NCI-H82 (cell line): ENCODE results near the gene C2CD3.
A peak's percentile ranks its signal among the peaks of the same experiment; 100 is the strongest.
"Not testable (repeated sequence)": the region's sequence is repeated elsewhere in the genome, so short reads cannot be mapped to it uniquely, and the experiment has no call there.

Source experiments
- DNase-seq: peaks from one replicate; lab custom pipeline; 2025; lab: John Stamatoyannopoulos, UW

Gene C2CD3

GRCh38 chr11:74002832-74003231 lies 168.0 kb downstream of the C2CD3 start:
- DNase-seq = no peak

GRCh38 chr11:74001822-74002286 lies 168.9 kb downstream of the C2CD3 start:
- DNase-seq = no peak

GRCh38 chr11:74000307-74001133 lies 170.3 kb downstream of the C2CD3 start:
- no peak for DNase-seq

- no peak for DNase-seq
Measured at GRCh38 chr11:73999581-74000306, 171.1 kb downstream of the C2CD3 start.

- no peak for DNase-seq
Measured at GRCh38 chr11:73998846-73999575, 171.8 kb downstream of the C2CD3 start.

GRCh38 chr11:73997120-73997770 lies 173.6 kb downstream of the C2CD3 start:
- DNase-seq = no peak

GRCh38 chr11:73996161-73996747 lies 174.5 kb downstream of the C2CD3 start:
- no peak for DNase-seq

GRCh38 chr11:73995731-73996130 lies 175.1 kb downstream of the C2CD3 start:
- DNase-seq = no peak

GRCh38 chr11:73995247-73995646 lies 175.6 kb downstream of the C2CD3 start:
- DNase-seq = no peak

GRCh38 chr11:73991471-73992006 lies 179.3 kb downstream of the C2CD3 start:
- peak; percentile 83 for DNase-seq

GRCh38 chr11:73990730-73991129 lies 180.1 kb downstream of the C2CD3 start:
- DNase-seq = no peak

- DNase-seq = no peak
Measured at GRCh38 chr11:73989156-73989555, 181.6 kb downstream of the C2CD3 start.

GRCh38 chr11:73988227-73988626 lies 182.6 kb downstream of the C2CD3 start:
- DNase-seq = no peak

GRCh38 chr11:73985661-73986060 lies 185.1 kb downstream of the C2CD3 start:
- not testable (repeated sequence) for DNase-seq

- DNase-seq = peak; percentile 75
Measured at GRCh38 chr11:73983741-73984538, 186.9 kb downstream of the C2CD3 start.

- peak; percentile 97 for DNase-seq
Measured at GRCh38 chr11:73982990-73983740, 187.6 kb downstream of the C2CD3 start.

GRCh38 chr11:73982595-73982989 lies 188.2 kb downstream of the C2CD3 start, which contains the start of gene UCP2:
Gene UCP2, minus strand, starts transcription at chr11:73982843. Its CDS starts 4,465 bp downstream, at chr11:73978378.
- DNase-seq = peak; percentile 93

GRCh38 chr11:73981051-73981805 lies 189.6 kb downstream of the C2CD3 start:
- DNase-seq = peak; percentile 38
